A549 (cell line): ENCODE measurements around the gene AGAP3. TPM values are rescaled to one million over a fixed set of nuclear protein-coding genes. Genes with fewer than 3 reads are reported as not detected.

Experiments used
- ATAC-seq, 2 experiments: fragments of 200-7000 bp in 1 of 2; fragments of >200 bp in 1 of 2; cut with Nextera tagmentation in 1 of 2; cut with Tn5 transposase in 1 of 2; 3 replicates each; pipeline versions ENCODE4 v1.8.0 to v1.9.1; 2018 to 2020; ENCODE audit warnings: mild to moderate bottlenecking in 1 of 2, moderate library complexity in 1 of 2
- CTCF ChIA-PET: fragments of 300-600 bp; sonication (Branson Sonifier 250); formaldehyde crosslinking; extraction: SDS; loops from one replicate; lab custom pipeline; 2021; ENCODE audit warnings: antibody characterized with exemption, inconsistent platforms; lab: Yijun Ruan, JAX
- POLR2A ChIA-PET: fragments of 350-600 bp; formaldehyde crosslinking; extraction: SDS; loops from one replicate; lab custom pipeline; 2021; ENCODE audit warnings: antibody characterized with exemption, inconsistent platforms; lab: Yijun Ruan, JAX
- DNase-seq, 2 experiments: peaks; one replicate each; pipeline versions ENCODE4 v3.0.0 to v3.0.0-alpha.2; 2011 to 2016; ENCODE audit warnings: low read depth in 1 of 2, low spot score in 1 of 2
- FAIRE-seq: peaks from 2 replicates; lab custom pipeline; 2011; peaks lifted over from hg19 to GRCh38; lab: Jason Lieb, UNC
- H3K27ac ChIP-seq, 2 experiments: fragments of >200 bp; sonication (Bioruptor Twin); formaldehyde crosslinking; 3 replicates each; pipeline ENCODE4 v1.5.1; 2016 to 2017
- H3K4me1 ChIP-seq: fragments of >200 bp; sonication (Bioruptor Twin); formaldehyde crosslinking; 3 replicates; pipeline ENCODE4 v1.6.1; 2016
- H3K4me2 ChIP-seq: fragments of >200 bp; sonication (Bioruptor Twin); formaldehyde crosslinking; 3 replicates; pipeline ENCODE4 v1.6.1; 2016
- H3K4me3 ChIP-seq: fragments of >200 bp; sonication (Bioruptor Twin); formaldehyde crosslinking; 3 replicates; pipeline ENCODE4 v1.5.1; 2016
- H3K9me3 ChIP-seq: fragments of >200 bp; sonication (Bioruptor Twin); formaldehyde crosslinking; 3 replicates; pipeline ENCODE4 v1.6.1; 2016
- ATOH8 ChIP-seq: fragments of 250-450 bp; sonication (Bioruptor Pico); IDR thresholded peaks from 2 replicates; pipeline ENCODE4 v1.5.0; 2020; ENCODE audit warnings: low read depth, mild to moderate bottlenecking, moderate library complexity
- BCL3 ChIP-seq: fragments of >200 bp; sonication (Bioruptor Twin); formaldehyde crosslinking; IDR thresholded peaks from 3 replicates; pipeline ENCODE4 v1.6.1; 2016
- BHLHE40 ChIP-seq: IDR thresholded peaks from 2 replicates; pipeline ENCODE4 v1.6.1; 2012; ENCODE audit warnings: low read depth, low read length, inconsistent platforms
- CEBPB ChIP-seq, 2 experiments: fragments of >200 bp in 1 of 2; sonication (Bioruptor Twin) in 1 of 2; formaldehyde crosslinking in 1 of 2; IDR thresholded peaks; 2 replicates each; pipeline ENCODE4 v1.6.1; 2012 to 2016
- CHD2 ChIP-seq: fragments of 150-350 bp; IDR thresholded peaks from 2 replicates; pipeline ENCODE4 v1.6.1; 2014; ENCODE audit warnings: low read length; ENCODE audit not compliant: partially characterized antibody
- ELK1 ChIP-seq: fragments of 150-350 bp; IDR thresholded peaks from 2 replicates; pipeline ENCODE4 v1.6.1; 2014; ENCODE audit warnings: low read depth, mild to moderate bottlenecking, low read length
- ESRRA ChIP-seq: fragments of 150-350 bp; IDR thresholded peaks from 2 replicates; pipeline ENCODE4 v1.6.1; 2014; ENCODE audit warnings: mild to moderate bottlenecking, low read length, borderline replicate concordance
- FOSL2 ChIP-seq, 2 experiments: fragments of 450-650 bp in 1 of 2; fragments of >200 bp in 1 of 2; sonication (Bioruptor Twin) in 1 of 2; formaldehyde crosslinking; IDR thresholded peaks; 2 replicates each; pipeline versions ENCODE4 v1.5.0 to v1.6.1; 2016 to 2020; ENCODE audit warnings: mild to moderate bottlenecking in 1 of 2, moderate library complexity in 1 of 2
- GATA3 ChIP-seq: IDR thresholded peaks from 2 replicates; pipeline ENCODE4 v1.6.1; 2012; ENCODE audit warnings: borderline replicate concordance
- JUN ChIP-seq, 2 experiments: fragments of >200 bp; sonication (Bioruptor Twin); formaldehyde crosslinking; IDR thresholded peaks; 2 replicates in 1 of 2; 3 replicates in 1 of 2; pipeline ENCODE4 v1.6.1; 2016 to 2017
- MAX ChIP-seq: IDR thresholded peaks from 2 replicates; pipeline ENCODE4 v1.6.1; 2012
- NPAS2 ChIP-seq: fragments of 250-450 bp; sonication (Bioruptor Pico); IDR thresholded peaks from 2 replicates; pipeline ENCODE4 v1.8.0; 2022; ENCODE audit warnings: mild to moderate bottlenecking, moderate library complexity, borderline replicate concordance
- NR3C1 ChIP-seq: fragments of >200 bp; sonication (Bioruptor Twin); formaldehyde crosslinking; IDR thresholded peaks from 3 replicates; pipeline ENCODE4 v1.6.1; 2017
- PBX3 ChIP-seq: IDR thresholded peaks from 2 replicates; pipeline ENCODE4 v1.6.1; 2012
- POLR2AphosphoS2 ChIP-seq: conservative IDR thresholded peaks from 2 replicates; pipeline ENCODE4 v1.6.1; 2012; ENCODE audit warnings: low read length, improper control_type of control experiment, inconsistent platforms
- RARB ChIP-seq: fragments of 250-450 bp; sonication (Bioruptor Pico); IDR thresholded peaks from 2 replicates; pipeline ENCODE4 v1.8.0; 2021; ENCODE audit warnings: mild to moderate bottlenecking, moderate library complexity
- TP53 ChIP-seq: fragments of 250-450 bp; sonication (Bioruptor Pico); IDR thresholded peaks from 2 replicates; pipeline ENCODE4 v1.5.0; 2021; ENCODE audit warnings: mild to moderate bottlenecking, moderate library complexity
- ZFP36 ChIP-seq: fragments of 450-650 bp; IDR thresholded peaks from 2 replicates; pipeline ENCODE4 v1.6.1; 2014; ENCODE audit warnings: borderline replicate concordance; ENCODE audit not compliant: partially characterized antibody
- WGBS: methylation state at CpG from one replicate; pipeline ENCODE4 v1.1.6; 2017; ENCODE audit errors: missing lambda C conversion rate; 5-methylcytosine and 5-hydroxymethylcytosine counted together
- polyA plus RNA-seq, 4 experiments: library from polyadenylated mRNA; depleted of rRNA in 3 of 4; stranded (reverse); fragments of >200 nt; fragmentation: RNase III in 1 of 4; extraction: RNeasy Plus Mini Kit Qiagen cat#74134 plus additional on column Dnase treatment in 1 of 4; gene quantifications; 2 replicates in 3 of 4; 3 replicates in 1 of 4; pipeline ENCODE4 v1.2.3, GENCODE V29; 2011 to 2017

Gene AGAP3
- polyA plus RNA-seq, 2 of the 4 experiments (the other 2 are of a cell fraction): 33.8 to 45.9 TPM

- no peaks in the 10 kb centered on the region for H3K9me3 ChIP-seq
- peaks cover 42% of the 10 kb centered on the region for H3K4me1 ChIP-seq
- ChIA-PET CTCF (interaction anchor here (0.6 to 14.7 kb wide), 15 partner anchors 10 to 215 kb away, joined by 3 to 412 read pairs (median 4); partner anchors contain the start of genes ABCB8, AGAP3, FASTK and GBX1), POLR2A (interaction anchor here (1.0 to 1.3 kb wide), 2 partner anchors 28 to 33 kb away, joined by 3 to 4 read pairs; partner anchors contain the start of genes AGAP3 and FASTK)
- peak; percentile 21; the same call in 1 of the 2 replicates for TF ChIP-seq GATA3
- TF ChIP-seq PBX3: peak; percentile 21; the same call in 1 of the 2 replicates
- peak; percentile 42; the same call in 1 of the 2 replicates for TF ChIP-seq MAX
- no peak; a peak in 1 of 5 replicates for TF ChIP-seq JUN (IDR thresholded peaks at IDR 0.05)
- no peak for TF ChIP-seq RARB (CRISPR knock-in tag)
- TF ChIP-seq POLR2AphosphoS2: no peak
- TF ChIP-seq FOSL2 (IDR thresholded peaks at IDR 0.05): 0 out of 2 replicates have a peak, but pooled peaks have one; percentile 13
- TF ChIP-seq FOSL2 (CRISPR knock-in tag; IDR thresholded peaks at IDR 0.05): peak; percentile 54
- TF ChIP-seq ATOH8 (CRISPR knock-in tag): no peak
- TF ChIP-seq CEBPB (IDR thresholded peaks at IDR 0.05): no peak
- no peak for TF ChIP-seq BHLHE40
- no peak for TF ChIP-seq TP53 (CRISPR knock-in tag)
- TF ChIP-seq CHD2: no peak
- TF ChIP-seq NPAS2 (CRISPR knock-in tag): no peak
- no peak for TF ChIP-seq NR3C1
- no peak for TF ChIP-seq ZFP36
- no peak for TF ChIP-seq ELK1
- no peak overlapping the region for H3K4me3 ChIP-seq
- peak; percentile 82 for DNase-seq
- peak overlapping the region; percentile 77 for H3K4me2 ChIP-seq
- H3K27ac ChIP-seq: peak overlapping the region; percentile 69 to 82
- FAIRE-seq: peak; percentile 18
- WGBS: 15% methylated on average over 9 of the region's 13 CpGs
- ATAC-seq: peak; percentile 70 to 78
These were observed 27.3 kb downstream of the AGAP3 start for GRCh38 chr7:151113344-151114150.

- no peak for DNase-seq
- CTCF ChIA-PET: interaction anchor here (0.6 to 14.7 kb wide), 13 partner anchors 9 to 216 kb away, joined by 3 to 412 read pairs (median 4); partner anchors contain the start of genes ABCB8, AGAP3, FASTK and GBX1
- 82% methylated on average over 35 of the region's 101 CpGs for WGBS
- no peak for FAIRE-seq
- peak overlapping the region; percentile 69 to 82 for H3K27ac ChIP-seq
- no peak for TF ChIP-seq BCL3
- TF ChIP-seq MAX: peak; percentile 48; the same call in 1 of the 2 replicates
- no peak for TF ChIP-seq ESRRA
- no peak for TF ChIP-seq ELK1
- TF ChIP-seq, all 56 proteins: peak for 1
- Histone ChIP-seq H3K4me3 (no peak overlapping the region), H3K9me3 (no peaks in the 10 kb centered on the region), H3K4me2 (peak overlapping the region; percentile 77), H3K4me1 (peaks cover 40% of the 10 kb centered on the region)
- POLR2A ChIA-PET: interaction anchor here (1.0 kb wide), 1 partner anchor 34 kb away, joined by 4 read pairs; the partner anchor contains the start of gene FASTK
- ATAC-seq: no peak
These were observed 28.1 kb downstream of the AGAP3 start for GRCh38 chr7:151114151-151115090.
